ENCODE measurements around the gene TNFRSF1A. TPM values are rescaled to one million over a fixed set of nuclear protein-coding genes. Genes with fewer than 3 reads are reported as not detected.

TNFRSF1A gene
- 214 and 306 TPM in 2 replicates for total RNA-seq

GRCh38 chr12:6341417-6342139, at the start of gene TNFRSF1A:
Gene TNFRSF1A (minus strand): TSS chr12:6342076. CDS start chr12:6341814, 262 bp downstream.

GRCh38 chr12:6383572-6384498, 42.0 kb upstream of the TNFRSF1A start, which contains the start of gene LTBR:
Gene LTBR (plus strand): TSS chr12:6384162. CDS start chr12:6384359, 197 bp downstream.

GRCh38 chr12:6375269-6376078, 33.6 kb upstream of the TNFRSF1A start, which contains the start of gene SCNN1A:
Gene SCNN1A (minus strand): TSS chr12:6375563. CDS start chr12:6374783, 780 bp downstream.

Small RNAs within 50 kb of the gene (small RNA-seq; reads per million reads assigned to genes)
- not detected for gene RN7SL391P

Other genes starting within 250 kb of the TNFRSF1A start
- gene VWF, start 217.4 kb downstream of the TNFRSF1A start, total RNA-seq = 0.24 and 0.81 TPM in 2 replicates
- 175 and 214 TPM in 2 replicates for gene CD9, start 141.7 kb downstream of the TNFRSF1A start, total RNA-seq
- gene PLEKHG6, start 31.4 kb downstream of the TNFRSF1A start, total RNA-seq = 0.16 TPM in 1 of 2 replicates, not detected in the other
- 0.85 and 1.5 TPM in 2 replicates for gene SCNN1A, start 33.5 kb upstream of the TNFRSF1A start, total RNA-seq
- gene LTBR, start 42.1 kb upstream of the TNFRSF1A start, total RNA-seq = 117 and 121 TPM in 2 replicates
- 0.36 TPM in 1 of 2 replicates, not detected in the other for gene CD27, start 102.9 kb upstream of the TNFRSF1A start, total RNA-seq
- 15.9 and 18.1 TPM in 2 replicates for gene TAPBPL, start 110.0 kb upstream of the TNFRSF1A start, total RNA-seq
- 10.2 and 10.6 TPM in 2 replicates for gene VAMP1, start 128.6 kb upstream of the TNFRSF1A start, total RNA-seq
- 37.6 and 46.0 TPM in 2 replicates for gene MRPL51, start 151.2 kb upstream of the TNFRSF1A start, total RNA-seq
- gene NCAPD2, start 152.0 kb upstream of the TNFRSF1A start, total RNA-seq = 28.1 and 28.2 TPM in 2 replicates
- 5,670 and 6,868 TPM in 2 replicates for gene GAPDH, start 192.4 kb upstream of the TNFRSF1A start, total RNA-seq
- gene IFFO1, start 214.0 kb upstream of the TNFRSF1A start, total RNA-seq = 13.8 and 16.5 TPM in 2 replicates
- 25.9 and 29.0 TPM in 2 replicates for gene NOP2, start 226.2 kb upstream of the TNFRSF1A start, total RNA-seq

All from hair follicle dermal papilla cell (primary cell).